ENCODE measurements around the gene IDH3A.

Gene IDH3A

DNA sequence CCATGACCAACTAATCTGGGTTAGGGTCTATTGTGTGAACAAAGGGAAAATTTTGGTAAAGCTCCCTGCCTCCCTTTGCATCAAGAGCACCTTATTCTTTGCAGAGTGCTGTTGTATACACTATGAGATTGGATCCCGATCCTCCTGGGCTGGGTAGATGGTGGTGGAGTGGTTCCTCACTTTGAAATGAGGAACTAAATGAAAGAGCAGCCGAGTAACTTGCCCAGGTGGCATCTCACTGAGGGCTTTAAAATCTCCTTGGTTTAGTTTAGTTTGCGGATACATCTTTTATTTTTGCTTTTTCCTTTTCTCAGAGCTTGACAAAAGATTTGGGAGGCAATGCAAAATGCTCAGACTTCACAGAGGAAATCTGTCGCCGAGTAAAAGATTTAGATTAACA lies 19.4 kb downstream of the IDH3A start:
- DNase-seq: no peak

GRCh38 chr15:78170848-78171773 lies 21.9 kb downstream of the IDH3A start:
- DNase-seq: no peak

DNA sequence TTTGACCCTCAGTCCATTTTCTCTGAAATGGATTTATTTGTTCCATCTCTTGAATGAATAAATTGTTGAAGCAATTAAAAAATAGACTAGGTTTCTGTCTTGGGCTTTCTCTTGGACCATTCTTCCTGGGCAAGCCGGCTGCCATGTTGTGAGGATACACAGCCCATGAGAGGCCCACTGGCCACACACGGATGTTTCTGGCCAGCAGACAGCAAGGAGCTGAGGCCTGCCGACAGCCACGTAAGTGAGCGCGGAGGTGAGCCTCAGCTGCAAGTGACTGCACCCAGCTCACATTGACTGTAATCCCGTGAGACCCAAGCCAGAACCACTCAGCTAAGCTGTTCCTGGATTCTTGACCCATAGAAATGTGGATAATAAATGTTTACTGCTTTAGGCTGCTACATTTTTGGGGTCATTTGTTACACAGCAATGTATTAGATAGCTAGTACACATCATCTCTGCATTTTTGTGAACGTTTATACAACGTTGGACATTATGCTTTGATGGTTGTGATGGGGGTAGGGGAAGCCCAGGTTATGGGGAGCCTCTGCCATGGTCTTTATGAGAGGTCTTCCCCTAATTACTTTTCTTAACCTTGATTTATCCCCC lies 22.8 kb downstream of the IDH3A start:
- DNase-seq: no peak

GRCh38 chr15:78174401-78174800 lies 25.2 kb downstream of the IDH3A start:
- DNase-seq: no peak

GRCh38 chr15:78175330-78175729 lies 26.2 kb downstream of the IDH3A start:
- no peak for DNase-seq

DNA sequence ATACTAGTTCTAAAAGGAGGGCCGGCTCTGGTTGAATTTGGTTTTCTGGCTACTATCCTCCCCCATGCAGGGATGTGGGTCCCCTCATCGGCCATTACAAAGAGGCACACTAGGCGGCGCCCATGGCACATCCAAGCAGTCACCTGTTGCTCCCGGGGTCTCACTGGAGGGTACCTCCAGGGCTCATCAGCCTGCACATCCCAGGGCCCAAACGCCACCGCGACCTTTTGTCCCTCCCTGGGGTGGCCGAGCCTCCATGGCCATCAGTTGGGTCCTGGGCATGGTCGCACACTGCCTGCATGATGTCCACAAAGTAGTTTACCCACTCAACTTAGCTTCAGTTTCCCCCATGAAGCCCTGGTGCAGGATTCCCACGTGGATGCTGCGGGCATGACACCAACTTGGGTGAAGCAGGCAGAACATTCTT lies 28.3 kb downstream of the IDH3A start:
- DNase-seq: peak; percentile 31 to 43

DNA sequence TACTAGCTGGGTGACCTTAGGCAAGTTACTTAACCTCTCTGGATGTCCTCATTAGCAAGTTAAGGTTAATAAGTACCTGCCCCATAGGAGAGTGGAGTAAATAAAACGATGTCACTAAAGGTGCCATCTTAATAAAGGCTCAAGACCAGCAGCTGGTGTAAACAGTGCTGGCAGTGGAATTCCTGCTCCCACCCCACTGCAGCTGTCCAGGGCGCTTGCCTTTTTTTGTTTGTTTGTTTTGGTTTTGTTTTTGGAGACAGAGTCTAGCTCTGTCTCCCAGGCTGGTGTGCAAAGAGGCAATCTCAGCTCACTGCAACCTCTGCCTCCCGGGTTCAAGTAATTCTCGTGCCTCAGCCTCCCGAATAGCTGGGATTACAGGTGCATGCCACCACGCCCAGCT lies 28.9 kb downstream of the IDH3A start:
- DNase-seq: no peak

DNA sequence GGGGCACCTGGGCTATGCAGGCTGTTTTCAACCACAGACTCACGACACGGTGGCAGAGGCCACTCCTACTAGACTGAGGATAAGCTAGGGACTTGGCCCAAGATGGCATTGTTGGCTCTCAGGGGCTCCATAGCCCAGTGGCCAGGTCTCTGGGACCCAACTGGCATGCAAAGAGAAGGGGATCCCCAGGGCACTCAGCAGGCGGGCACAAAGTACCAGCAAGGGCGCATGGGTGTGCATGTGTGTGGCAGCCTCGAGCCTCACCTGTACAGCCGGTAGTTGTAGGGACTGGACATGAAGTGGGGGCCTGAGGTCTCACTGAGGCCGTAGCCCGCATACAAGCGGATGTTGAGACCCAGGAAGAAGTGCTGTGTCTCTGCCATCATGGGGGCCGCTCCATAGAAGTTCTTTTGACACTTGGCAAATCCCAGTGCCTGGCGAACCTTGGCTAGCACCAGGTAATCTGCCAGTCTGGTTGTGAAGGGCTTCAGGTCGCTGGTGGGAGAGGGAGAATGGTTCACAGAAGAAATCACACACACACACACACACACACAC lies 30.2 kb downstream of the IDH3A start:
- no peak for DNase-seq

DNA sequence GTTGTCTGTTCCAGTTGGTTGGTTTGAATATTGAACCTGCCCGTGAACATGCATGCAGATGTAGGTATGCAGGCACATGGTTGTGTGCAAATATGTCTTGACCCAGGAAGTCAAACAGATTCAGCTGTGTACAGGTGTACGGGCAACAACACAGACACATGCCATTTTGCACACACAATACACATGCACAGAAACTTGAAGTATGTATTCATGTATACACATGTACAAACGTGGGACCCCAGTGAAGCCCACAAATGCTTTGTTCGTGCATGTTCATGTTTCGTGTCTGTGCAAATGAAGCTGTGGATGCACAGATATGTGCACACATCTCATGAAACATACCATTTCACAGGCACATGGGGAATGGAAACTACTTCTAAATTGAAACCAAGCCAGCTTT lies 30.7 kb downstream of the IDH3A start:
- DNase-seq: no peak

DNA sequence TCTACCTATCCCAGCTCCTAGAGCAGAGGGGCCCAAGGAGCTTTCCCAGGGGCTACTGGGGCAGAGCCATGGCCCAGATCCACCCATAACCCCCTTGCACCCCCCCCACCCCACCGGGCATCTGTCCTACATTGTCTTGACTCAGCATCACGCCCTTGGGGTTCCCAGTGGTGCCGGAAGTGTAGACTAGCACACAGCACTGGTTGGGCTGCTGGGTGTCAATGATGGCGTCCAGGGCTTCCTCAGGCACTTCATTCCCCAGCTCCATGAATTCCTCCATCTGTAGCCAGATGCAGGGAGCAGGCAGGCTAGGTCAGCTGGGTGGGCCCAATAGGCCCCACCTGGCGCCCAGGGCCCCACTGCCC lies 33.2 kb downstream of the IDH3A start:
- DNase-seq: no peak

DNA sequence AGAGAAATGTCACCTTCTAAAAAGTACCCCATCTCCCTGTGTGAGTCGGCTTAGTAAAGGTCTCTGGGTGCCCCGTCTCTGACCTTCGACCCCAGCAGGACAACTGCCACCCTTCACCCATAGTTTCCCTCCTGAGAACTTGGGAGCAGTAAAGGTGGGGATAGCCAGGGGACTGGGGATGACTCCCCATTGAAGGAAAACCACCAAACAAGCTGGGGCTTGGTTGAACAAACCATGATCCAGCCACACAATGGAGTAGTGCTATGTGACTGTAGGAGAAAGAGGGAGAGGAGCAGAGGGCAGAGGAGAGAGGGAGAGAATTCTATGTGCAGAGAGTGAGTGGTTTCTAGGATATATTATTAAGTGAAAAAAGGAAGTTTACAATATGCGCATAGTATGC lies 33.7 kb downstream of the IDH3A start:
- no peak for DNase-seq

- no peak for DNase-seq
These were observed 43.8 kb downstream of the IDH3A start for GRCh38 chr15:78192826-78193594.

DNA sequence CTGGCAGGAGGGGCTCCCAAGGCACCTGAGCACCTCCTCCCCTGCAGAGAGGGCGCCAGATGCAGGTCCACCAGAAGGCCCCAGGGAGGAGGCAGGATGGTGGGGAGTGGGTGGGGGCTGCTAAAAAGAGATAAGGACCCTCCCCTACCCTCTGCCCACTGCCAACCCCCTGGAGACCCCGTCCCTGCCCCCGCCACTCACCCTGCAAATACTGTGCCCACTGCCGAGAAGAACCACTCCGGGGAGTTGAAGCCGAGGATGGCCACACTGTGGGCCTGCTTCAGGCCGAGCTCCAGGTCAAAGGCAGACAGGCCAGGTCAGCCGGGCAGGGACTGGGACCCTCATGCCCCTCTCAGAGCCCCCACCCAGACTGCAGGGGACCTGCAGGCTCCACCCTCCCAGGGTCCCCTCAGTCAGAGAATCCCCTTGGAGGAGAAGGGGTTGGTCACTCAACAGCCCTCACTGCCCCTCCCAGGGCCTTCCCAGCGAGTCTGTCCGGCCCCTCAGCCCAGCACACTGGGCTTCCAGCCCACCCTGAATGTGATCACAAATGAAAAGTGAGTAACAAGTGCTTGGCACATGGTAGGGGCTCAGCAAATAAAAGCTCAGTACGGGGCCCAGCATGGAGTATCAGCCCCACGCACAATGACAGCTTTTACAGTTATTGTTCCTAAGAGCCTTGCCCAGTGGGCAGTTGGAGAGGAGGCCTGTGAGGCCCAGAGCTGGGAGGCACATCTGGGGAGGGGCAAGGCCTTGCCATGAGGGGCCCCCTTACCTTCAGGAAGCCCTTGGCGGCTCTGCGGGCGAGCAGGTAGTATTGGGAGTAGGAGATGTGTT lies 44.8 kb downstream of the IDH3A start:
- no peak for DNase-seq

DNA sequence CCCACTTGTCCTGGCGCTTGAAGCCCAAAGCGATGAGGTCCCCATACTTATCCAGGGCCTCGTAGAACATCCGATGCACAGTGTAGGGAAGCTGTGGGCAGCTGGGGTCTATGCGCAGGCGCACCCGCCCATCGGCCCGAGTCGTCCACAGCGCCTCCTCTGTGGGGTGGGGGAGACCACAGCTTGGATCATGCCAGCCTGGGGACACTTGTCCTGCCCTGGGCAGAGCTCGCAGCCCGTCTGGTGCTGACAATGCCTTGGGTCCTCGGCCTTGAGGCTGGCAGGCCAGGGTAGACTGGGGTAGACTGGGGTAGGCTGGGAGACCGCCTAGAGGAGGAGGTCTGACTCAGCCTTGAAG lies 45.4 kb downstream of the IDH3A start:
- DNase-seq: no peak

DNA sequence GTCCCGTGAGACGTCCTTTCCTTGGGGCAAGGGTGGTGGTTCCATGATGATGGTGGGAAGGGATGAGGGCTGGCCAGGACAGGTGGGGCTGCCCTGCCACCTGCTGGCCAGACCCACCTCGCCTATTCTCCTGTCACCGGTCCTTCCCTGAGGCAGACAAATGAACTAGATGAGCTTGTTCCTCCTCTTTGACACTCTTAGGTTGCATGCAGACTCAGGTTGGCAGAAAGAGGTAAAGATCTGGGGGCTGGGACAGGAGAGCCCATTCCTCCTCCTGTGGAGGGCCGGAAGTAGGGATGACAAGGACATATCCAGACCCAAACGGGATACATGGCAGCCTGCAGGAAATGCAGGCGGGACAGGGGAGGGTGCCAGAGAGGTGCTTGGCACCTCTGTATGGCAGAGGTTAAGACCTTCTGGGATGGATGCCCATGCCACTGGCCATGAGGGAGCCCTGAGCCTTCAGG lies 46.6 kb downstream of the IDH3A start:
- peak; percentile 44 to 54 for DNase-seq

DNA sequence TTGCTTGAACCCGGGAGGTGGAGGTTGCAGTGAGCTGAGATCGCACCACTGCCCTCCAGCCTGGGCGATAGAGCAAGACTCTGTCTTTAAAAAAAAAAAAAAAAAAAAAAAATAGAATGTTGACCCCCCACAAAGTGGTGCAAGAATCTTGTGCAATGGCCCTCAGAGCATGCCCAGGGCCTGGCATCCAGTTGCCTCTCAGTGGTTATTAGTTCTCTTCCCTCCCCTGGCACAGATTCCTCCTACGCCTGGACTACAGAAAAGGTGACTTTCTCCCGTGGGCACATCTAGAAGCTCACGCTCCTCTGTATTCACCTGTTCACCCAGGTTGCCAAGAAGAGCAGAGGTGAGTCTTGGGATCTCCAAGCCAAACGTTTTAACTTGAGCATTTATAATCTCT lies 48.5 kb downstream of the IDH3A start:
- no peak for DNase-seq

DNA sequence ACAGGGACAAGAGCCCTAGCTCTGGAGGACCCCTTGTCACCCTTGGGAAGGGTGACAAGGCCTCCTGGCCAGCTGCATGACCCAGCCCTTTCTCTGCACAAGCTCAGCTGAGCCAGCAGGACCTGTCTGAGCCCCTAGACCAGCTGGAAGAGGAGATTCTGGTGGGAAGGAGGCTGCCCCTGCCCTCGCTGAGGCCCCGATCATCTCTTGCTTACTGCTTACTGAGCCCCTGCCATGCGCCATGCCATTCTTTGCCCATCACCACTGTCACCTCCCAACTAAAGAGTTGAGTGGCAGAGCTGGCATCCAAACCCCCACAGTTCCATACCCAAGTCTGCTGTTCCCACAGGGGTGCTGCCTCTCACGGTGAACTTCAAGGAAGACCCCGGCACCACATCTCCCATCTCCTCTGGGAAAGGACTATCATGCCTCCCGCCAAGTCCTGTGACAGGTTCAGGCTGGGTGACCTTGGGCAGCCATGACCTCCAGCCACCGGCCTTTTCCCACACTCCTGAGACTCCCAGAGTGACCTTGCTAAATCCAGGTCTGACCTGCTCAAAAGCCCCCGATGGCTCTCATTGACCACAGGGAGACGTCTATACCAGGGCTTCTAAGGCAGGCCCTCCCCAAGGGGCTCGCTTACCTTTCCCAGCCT lies 51.2 kb downstream of the IDH3A start:
- DNase-seq: no peak

DNA sequence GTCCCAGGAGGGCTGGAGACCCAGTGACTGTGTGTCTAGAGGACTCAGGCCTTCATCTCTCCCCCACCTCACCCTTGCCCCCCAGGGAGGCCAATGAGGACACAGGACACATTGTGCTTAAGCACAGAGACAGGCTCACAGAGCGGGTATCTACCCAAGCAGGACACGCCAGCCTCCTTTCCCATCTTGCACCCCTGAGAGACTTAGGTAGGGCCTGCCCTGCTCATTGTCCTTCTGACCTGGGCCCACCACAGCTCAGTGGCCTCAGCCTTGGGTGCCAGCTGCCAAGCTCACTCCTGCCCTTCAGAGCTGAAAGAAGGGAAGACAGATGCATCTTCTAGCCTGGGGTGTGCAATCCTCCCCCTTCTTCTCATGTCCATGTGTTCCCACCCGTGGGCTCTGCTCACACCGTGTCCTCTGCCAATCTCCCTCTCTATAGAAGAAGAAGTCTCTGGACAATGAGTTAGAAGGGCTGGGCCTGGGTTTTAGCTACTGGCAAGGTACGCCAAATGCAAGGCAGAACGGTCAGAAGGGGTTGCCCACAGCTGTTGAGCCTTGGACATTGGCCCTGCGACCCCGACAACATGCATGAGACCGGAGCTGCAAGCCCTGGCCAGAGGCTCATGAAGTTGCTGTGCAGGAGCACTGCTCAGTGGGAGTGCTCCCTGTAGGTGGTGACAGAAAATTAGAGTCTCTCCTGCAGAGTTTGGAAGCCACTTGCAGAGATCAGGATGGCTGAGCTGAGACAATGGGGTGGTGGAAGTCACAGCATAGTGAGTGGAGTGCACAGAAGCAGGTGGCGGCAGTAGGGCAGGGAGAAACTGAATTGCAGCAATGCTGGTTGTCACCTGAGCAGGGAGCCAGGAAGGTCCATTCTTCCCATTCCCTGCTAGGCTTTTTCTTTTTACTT lies 52.4 kb downstream of the IDH3A start:
- DNase-seq: no peak

DNA sequence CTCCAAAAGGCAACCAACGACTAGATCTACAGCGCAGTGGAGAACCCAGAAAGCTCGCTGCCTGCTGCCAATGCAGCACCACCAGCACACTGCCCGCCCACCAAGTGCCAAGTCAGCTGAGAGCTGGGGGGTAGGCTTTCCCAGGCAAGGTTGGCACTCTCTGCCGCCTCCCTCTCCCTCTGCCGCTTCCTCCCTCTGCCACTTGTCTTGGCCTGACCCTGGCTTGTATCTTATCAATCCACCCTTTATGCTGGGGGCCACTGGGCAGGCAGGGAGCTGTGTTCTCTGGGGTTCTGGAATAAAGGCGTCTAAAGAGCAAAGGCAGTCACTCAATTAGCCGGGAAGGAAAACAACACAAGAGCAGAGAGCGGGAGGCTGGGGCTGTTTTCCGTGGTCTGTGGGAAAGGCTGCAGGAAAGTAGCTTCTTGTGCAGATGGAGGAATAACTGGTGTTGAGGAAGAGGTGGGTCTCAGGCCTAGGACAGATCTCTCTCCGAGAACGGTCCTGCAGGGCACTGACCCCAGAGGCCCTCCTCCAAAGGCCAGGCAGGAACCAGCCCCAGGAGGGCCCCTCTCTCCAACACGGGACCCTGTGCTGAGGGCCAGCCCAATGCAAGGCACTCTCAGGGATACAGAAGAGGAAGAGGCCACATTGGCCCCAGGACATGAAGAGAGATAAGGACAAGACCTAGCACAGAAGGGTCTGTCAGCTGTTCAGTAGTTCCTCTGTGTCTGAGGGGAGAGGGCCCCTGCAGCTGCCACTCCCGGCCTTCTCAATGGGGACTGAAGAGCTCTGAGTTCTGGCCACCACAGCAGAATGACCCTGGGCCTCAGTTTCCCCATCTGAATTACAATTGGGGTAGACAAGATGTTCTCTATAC lies 54.4 kb downstream of the IDH3A start:
- no peak for DNase-seq

All from stimulated activated CD4-positive, alpha-beta T cell treated with anti-CD3 and anti-CD28 coated beads, Interleukin-2, amount 100 ng/mL, for 24 hours (primary cell).